HL-60 (cell line): ENCODE data around the gene PSRC1.

Experiments used
- CTCF ChIP-seq: IDR thresholded peaks from one replicate; pipeline ENCODE4 v1.5.1; 2011; ENCODE audit warnings: low read length, control low read depth, inconsistent platforms; ENCODE audit not compliant: insufficient read depth
- POLR2AphosphoS5 ChIP-seq: IDR thresholded peaks from 2 replicates; pipeline ENCODE4 v1.6.1; 2012; ENCODE audit warnings: low read depth
- REST ChIP-seq: IDR thresholded peaks from 2 replicates; pipeline ENCODE4 v1.6.1; 2012; ENCODE audit warnings: low read depth; ENCODE audit not compliant: insufficient replicate concordance
- SPI1 ChIP-seq: IDR thresholded peaks from 2 replicates; pipeline ENCODE4 v1.6.1; 2012; ENCODE audit warnings: low read depth, mild to moderate bottlenecking, borderline replicate concordance

GRCh38 chr1:109259674-109260557 lies 23.0 kb downstream of the PSRC1 start:
- TF ChIP-seq CTCF (no peak), POLR2AphosphoS5 (no peak), REST (no peak), SPI1 (no peak)
